Stimulated activated CD4-positive, alpha-beta T cell treated with anti-CD3 and anti-CD28 coated beads, Interleukin-1b, Interleukin-23, amount 100 ng/mL, for 24 hours (primary cell): Measurements from ENCODE around the gene CEP41.
"Not testable (repeated sequence)": the region's sequence is repeated elsewhere in the genome, so short reads cannot be mapped to it uniquely, and the experiment has no call there.

Source experiments
- DNase-seq, 4 experiments: peaks; one replicate each; pipeline ENCODE4 v3.0.0-alpha.2; 2020; ENCODE audit warnings: low read depth in 4 of 4, low spot score in 1 of 4

CEP41 gene

DNA sequence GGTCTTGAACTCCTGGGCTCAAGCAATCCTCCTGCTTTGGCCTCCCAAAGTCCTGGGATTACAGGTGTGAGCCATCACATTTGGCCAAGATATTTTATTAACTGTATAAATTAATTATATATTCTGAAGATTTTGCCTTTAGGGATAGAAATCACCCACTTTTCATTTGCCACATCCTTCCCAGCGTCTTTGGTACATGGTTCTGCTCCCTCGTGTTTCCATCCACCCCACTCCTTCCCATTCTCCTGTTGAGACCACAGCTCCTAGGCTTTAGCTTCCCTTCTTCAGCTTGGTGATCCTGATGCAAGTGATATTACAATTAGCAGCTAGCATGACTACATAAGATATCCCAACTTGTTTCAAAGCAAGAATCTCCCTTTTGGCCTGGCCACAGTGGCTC is 52.1 kb downstream of the CEP41 start:
- DNase-seq, result no peak

DNA sequence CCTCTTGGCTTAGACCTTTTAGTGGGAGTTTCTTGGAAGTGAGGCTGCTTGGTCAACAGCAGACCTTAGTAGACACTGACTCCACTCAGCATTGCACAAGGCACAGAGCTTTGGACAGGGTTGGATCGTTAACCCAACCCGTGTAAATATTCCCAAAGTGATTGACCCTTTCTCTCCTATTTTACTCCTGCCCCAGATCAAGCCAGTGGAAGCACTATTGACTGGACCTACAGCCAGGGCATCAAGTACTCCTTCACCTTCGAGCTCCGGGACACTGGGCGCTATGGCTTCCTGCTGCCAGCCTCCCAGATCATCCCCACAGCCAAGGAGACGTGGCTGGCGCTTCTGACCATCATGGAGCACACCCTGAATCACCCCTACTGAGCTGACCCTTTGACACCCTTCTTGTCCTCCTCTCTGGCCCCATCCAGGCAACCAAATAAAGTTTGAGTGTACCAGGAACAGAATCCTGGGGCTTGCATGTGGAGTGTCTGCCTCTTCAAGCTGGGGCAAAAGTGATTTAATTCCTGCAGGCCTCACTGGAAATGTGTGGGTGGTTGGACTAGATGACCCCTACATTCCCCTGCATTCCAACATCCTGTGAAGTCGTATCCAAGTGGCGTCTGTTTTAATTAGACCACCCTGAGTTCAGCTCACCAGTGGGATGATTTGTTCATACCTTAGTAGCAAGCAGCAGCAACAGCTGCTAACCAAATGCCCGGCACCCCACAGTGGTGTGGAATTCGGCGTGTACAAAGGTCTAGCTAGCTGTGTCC is 53.0 kb downstream of the CEP41 start:
- no peak for DNase-seq

DNA sequence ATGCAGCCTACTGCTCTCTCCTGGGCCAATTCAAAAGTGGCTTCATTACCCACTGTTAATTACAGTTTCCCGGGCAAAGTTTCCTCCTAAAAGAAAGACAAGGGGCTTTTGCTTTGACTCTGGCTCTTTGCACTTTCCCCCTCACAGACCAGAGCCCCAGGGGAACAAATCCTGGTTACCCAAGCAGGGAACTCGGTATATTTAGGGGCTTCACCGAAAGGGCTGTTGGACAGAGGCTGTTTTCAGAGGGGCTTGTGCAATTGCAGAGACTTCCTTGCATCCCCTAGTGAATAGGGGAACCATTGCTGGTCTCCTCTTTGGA is 53.5 kb downstream of the CEP41 start:
- DNase-seq, result no peak

DNA sequence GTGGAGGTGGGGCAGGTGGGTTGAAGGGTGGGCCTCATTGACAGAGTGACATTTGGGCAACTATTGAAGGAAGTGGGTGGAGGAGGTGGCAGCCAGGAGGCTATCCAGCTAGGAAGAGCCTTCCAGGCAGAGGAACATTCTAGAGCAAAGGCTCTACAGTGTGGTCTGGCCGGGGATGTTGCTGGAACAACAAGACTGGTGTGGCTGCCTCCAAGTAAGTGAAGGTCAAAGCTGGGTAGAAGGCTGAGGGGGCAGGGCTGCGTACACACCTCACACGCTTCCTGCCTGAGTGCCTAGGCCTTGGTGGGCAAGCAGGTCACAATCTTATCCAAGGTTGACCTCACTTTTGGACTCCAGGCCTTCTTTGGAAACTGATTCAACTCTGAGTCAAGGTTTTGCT is 53.9 kb downstream of the CEP41 start:
- no peak for DNase-seq

DNA sequence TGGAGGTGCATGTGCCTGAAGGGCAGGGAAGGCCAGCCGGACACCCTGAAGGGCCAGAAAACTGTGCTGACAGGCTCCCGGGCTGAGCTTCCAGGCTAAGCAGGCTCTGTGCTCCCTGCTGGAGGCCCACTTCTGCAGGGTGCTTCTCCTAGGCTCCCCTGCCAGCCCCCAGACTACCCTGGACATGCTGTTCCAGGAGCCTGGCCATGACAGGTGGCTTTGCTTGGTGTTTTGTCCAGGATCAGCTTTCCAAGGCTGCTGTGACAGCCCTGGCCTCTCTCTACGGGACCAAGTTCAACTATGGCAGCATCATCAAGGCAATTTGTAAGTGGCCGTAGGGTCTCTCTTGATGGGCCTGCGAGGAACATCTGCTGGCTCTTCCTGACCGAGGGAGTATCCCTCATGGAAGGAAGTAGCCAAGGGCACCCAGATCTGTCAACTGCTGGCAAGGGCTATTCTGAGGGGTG is 55.2 kb downstream of the CEP41 start:
- DNase-seq, result no peak

DNA sequence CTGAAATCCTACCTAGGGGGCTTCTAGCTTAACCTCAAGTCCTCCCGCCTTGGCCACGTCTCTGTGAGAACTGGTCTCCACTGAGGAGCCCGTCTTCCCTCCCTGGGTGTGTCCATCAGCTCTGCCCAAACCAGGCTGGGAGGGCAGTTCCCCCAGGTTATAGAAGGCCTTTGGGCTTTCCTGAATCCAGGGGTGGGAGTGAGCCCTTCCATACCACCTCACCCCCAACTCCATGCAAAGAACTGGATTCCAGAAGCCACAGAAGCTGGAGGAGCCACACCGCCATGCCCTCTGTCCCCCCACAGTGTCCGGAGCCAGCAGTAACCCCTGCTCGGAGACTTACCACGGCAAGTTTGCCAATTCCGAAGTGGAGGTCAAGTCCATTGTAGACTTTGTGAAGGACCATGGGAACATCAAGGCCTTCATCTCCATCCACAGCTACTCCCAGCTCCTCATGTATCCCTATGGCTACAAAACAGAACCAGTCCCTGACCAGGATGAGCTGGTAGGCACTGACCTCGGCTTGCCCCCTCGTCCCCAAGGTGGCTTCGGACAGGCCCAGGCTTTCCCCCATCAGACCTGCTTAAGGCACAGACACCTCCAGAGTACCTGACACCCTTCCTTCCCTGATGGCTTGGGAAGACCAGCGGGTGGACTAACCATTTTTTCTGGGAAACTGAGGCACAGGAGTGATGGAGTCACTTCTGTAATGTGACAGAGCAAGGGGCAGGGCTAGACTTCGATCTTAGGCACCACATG is 55.8 kb downstream of the CEP41 start:
- no peak for DNase-seq

DNA sequence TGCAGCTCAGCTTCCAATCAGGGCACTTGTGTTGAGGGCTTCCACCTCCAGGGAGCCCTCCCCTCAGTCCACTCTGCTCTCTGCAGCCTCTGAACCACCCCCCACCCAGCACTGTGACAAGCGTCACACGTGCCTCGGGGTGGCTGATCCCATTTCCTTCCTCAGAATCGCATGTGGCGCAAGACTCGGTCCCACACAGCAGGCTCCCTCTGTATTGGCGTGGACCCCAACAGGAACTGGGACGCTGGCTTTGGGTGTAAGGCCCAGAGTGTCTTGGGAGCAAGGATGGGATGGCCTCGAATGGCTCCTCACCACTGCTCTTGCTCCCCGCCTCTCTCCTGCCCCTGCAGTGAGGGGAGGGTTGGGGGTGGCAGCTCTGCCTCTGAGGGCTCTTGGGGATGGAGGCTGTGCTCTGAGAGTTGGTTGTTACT is 56.4 kb downstream of the CEP41 start:
- DNase-seq, result no peak

DNA sequence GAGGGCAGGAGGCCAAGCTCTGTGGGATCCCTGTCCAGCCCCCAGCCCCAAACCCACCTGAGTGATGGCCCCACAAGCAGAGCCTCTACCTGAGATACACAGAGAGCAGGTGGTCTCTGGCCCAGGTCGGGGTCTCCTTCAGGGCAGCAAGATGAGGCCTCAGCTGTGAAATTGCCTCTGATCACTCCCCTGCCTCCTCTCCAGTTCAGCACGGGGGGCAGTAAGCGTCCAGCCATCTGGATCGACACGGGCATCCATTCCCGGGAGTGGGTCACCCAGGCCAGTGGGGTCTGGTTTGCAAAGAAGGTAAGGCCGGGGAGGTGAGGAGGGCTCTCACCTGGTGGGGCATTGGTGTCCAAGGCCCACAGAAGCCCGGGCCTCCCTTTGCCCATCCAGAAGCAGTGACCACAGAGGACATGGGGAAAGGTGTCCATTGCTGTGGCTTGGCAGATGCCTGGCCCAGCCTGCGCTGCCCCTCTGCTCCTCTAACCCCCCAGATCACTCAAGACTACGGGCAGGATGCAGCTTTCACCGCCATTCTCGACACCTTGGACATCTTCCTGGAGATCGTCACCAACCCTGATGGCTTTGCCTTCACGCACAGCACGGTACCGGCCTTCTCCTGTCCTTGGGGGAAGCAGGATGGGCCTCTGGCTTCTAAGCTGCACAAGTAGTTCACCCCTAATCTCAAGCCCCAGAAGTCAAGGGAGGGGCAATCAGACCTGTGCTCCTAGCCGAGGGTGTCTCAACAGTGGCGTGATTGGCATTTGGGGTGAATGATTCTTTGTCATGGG is 57.4 kb downstream of the CEP41 start:
- DNase-seq, result no peak

DNA sequence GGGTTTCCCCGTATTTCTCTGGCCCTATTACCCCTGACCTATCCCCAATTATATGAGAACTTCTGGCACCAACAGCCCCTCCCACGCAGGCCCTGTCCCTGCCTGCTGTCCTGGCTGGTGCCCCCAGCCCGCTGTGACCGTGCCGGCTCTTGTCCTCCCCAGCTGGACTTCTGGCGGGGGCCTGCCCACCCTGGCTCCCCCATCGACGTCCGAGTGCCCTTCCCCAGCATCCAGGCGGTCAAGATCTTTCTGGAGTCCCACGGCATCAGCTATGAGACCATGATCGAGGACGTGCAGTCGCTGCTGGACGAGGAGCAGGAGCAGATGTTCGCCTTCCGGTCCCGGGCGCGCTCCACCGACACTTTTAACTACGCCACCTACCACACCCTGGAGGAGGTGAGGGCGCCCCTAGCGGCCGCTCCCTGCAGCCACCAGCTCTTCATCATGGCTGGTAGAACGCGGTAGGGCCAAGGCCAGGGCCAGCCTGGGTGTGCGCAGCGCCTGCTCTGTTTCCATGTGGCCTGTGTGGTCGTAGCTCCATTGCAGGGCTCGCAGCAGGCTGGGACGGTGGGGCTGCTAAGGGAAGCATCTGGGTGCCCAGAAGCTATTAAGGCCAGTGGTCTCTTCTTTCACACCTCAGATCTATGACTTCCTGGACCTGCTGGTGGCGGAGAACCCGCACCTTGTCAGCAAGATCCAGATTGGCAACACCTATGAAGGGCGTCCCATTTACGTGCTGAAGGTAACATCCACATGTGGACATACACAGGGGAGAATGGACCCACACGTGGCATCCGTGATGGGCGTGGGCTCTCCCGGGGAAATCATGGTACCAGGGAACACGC is 59.1 kb downstream of the CEP41 start:
- no peak for DNase-seq

DNA sequence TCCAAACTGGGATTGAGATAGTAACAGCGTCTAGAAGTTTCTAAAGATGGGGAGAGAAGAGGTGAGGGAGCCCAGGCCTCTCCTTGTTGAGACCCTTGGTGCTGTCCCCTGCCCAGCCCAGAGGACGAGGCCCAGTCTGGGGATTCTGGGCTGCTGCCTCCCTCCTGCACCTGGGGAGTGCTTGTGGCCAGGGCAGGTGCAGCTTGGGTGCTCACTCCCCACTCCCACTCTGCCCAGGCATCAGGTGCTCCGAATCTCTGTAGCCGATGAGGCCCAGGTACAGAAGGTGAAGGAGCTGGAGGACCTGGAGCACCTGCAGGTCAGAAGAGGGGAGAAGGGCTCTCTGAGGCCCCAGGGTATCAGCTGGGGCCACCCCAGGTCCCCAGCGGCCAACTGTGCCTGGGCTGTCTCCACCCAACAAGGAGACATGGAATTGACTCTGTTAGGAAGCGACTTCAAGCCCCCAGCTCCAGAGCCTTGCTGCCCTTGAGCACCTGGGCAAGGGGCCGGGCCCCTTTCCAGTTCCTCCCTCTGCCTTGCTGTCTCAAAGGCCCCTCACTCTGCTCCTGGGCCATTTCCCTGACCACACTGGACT is 59.9 kb downstream of the CEP41 start:
- DNase-seq, result no peak

DNA sequence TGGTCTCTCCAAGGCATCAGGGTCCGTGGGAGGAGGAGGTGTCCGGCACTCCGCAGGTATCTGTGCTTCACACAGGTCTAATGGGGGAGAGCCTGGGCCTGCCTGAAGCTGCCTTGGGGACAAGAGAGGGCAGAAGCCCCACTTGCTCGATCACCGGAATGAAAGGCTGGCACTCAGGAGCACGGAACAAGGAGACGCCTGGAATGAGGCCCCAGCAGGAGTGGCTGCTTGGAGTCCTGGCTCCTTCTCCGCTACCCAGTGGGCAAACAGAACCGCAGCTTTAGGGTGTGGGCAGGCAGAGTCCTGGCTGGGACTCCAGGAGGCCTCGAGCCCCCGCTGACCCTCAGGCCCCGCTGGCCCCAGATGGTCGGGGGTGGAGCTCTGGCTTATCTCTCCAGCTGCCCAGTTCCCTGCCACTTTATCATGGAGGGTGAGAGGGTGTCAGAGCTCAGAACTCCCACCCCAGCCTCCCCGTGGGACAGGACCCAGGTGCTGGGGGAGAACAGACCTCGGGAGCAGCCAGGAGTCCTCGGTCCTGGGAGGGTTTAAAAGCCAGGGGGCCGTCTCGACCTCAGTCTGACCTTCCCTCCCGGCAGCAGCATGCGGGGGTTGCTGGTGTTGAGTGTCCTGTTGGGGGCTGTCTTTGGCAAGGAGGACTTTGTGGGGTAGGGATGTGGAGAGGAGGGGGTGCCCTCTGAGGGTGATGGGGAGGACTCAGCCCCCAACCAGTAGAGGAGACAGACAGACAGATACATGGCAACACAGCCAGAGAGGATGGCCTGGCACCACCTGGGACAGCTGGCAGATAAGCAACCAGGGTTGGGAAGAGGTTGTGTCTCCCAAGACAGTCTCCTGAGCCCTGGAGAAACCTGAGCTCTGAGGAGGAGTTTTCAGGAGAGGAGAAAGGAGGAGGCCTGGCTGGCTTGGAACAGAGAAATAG is 60.6 kb downstream of the CEP41 start, which contains the start of gene CPA1:
TSS of gene CPA1 (plus strand) at position 574 of the 940 bp plus-strand sequence. CDS start at position 601, 27 bp downstream.
- no peak for DNase-seq

DNA sequence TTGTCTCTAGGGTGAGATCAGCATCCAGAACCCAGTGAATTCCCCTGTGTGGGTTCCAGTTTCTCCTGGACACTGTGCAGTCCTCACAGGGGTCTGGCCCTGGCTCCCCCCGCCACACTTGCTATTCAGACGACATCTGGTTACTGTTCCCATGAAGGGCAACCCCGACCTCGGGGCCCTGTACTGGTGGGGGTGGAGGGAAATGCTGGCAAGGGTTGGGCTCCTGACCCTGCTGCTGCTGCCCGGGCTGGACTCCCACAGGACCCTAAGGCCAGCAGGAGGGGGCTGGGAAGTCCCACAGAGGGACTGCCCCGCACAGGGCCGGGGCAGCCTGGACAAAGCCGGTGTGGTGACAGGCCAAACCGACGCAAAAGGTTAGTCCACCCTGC is 61.3 kb downstream of the CEP41 start:
- DNase-seq, result no peak

DNA sequence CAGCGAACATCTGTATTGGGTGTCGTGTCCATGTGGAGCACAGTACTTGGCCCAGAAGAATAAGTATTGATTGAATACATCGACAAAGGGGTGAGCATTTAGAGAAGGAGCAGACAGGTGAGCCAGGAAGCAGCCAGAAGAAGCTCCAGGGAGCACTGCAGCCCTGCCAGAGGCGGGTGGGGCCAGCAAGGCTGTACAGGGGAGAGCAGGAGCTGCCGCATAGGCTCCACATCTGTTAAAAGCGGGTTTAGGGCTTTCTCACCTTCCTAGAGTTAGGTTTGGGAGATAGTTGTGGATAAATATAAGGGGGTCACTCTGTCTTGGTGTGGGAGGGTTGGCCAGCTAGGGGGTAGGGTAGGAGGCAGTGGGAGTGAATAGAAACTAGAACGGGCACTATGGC is 61.8 kb downstream of the CEP41 start:
- DNase-seq, result no peak

DNA sequence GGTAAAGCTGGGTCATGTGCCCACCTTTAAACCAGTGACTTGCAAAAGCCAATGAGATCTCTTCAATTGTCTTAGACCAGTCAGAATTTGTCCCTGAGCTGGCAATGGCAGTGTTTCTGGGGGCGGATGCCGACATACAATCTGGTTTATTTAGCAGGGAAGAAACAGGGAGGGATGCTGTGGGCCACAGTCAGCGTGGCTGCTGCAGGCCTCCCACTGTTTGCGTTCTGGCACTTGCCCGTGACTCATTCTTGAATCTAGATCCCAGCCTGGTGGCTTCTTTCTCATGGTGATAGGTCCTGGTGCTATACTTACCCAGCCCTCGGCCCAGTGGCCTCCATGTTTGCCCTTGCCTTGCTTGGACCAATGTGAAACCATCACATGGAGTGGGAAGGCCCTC is 63.6 kb downstream of the CEP41 start:
- no peak for DNase-seq

DNA sequence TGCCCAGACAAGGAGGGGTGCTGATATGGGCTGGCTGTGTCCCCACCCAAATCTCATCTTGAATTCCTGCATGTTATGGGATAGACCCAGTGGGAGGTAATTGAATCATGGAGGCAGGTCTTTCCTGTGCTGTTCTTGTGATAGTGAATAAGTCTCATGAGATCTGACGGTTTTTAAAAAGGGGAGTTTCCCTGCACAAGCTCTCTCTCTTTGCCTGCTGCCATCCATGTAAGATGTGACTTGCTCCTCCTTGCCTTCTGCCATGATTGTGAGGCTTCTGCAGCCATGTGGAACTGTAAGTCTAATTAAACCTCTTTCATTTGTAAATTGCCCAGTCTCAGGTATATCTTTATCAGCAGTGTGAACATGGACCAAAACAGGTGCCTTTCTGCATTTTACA is 64.4 kb downstream of the CEP41 start:
- DNase-seq, result not testable (repeated sequence)

DNA sequence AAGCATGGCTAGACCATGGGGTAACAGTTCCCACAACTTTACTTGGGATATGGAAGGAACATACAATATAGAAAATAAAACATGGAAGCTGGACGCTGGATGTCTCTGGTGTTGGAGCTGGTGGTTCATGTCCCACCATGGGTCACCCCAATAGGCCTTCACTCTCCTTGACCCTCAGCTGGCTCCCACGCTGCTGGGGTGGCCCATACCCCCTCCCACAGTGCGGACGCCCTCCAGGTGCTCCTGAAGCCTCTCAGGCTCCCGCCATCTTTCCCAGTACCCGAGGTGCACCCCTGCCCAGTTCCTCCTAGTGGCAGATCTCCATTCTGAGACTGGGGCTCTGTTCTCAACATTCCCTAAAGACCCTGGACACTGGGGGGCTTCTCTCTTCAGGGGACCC is 66.3 kb downstream of the CEP41 start:
- no peak for DNase-seq

DNA sequence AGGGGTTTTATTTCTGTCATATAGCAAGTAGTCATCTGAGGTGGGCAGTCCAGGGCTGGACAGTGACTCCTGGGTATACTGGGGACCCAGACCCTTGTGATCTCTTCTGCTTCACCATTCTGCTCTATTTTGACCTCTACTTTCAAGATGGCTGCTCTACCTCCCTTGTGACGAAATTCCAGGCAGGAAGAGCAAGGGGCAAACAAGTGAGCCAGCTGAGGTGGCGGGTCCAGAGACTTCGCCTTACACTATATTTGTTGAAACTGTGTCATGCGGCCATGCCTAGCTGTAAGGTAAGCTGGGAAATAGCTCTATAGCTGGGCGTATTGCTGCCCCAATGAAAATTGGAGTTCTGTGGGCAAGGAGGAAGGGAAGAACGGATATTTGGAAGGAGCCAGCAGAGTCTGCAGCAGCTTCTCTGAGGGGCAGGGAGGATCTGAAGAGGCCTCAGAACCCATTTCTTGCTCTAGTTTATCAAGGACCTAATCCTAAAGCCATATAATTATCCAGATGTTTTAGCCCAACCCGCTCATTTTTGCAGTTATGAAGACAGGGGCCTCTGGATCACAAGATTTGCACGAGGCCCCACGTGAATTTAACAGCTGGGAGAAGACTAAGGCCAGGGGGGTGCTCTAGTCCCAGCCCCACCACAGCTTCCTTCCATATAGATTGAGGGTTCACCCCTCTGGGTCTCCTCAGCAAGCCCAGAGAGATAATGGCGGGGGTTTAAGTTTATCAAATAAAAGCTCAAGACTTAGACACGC is 68.2 kb downstream of the CEP41 start:
- no peak for DNase-seq

DNA sequence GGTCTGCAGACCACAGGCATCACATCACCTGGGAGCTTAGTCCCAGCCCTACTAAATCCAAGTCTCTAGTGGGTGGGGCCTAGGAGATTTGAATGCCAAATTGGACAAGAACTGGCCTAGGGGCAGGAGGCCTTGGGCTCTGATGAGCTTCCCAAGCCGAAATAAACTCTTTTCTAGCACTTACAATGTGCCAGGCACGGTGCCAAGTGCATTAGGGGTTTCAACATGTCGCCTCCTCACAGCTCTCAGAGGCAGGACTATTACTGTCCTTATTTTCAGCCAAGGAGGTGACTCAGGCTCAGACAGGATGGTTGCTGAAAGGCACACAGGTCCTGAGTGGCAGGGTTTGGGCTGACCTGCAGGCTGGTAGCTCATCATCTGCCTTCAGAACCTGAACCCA is 69.8 kb downstream of the CEP41 start:
- no peak for DNase-seq
